ENCODE data around the gene KCTD13. TPM values are rescaled to one million over a fixed set of nuclear protein-coding genes. Genes with fewer than 3 reads are reported as not detected.

The KCTD13 gene
- total and polyA plus RNA-seq, 4 donors = 2.7 to 13.1 (median 3.7) TPM

GRCh38 chr16:29860218-29860617 lies 65.8 kb downstream of the KCTD13 start:
- no peak overlapping the region for H3K4me3 ChIP-seq (ENCODE audit: low read depth in 1 of 3, low read length in 3 of 3)
- H3K9me3 ChIP-seq (ENCODE audit: control insufficient read depth in 4 of 4, low read length in 3 of 4) = no peaks in the 10 kb centered on the region
- peaks cover 0 to 19% (median 8%) of the 10 kb centered on the region in 4 donors for H3K36me3 ChIP-seq (ENCODE audit: control insufficient read depth in 4 of 4, insufficient read depth in 3 of 4, low read depth in 1 of 4, low read length in 3 of 4)
- no peak overlapping the region for H3K27ac ChIP-seq (ENCODE audit: low read depth in 1 of 2, low read length in 2 of 2)
- WGBS = 96% methylated on average over 9 of the region's 9 CpGs
- TF ChIP-seq, protein P1, sequence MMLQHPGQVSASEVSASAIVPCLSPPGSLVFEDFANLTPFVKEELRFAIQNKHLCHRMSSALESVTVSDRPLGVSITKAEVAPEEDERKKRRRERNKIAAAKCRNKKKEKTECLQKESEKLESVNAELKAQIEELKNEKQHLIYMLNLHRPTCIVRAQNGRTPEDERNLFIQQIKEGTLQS (IDR thresholded peaks at IDR 0.05) = no peak
- no peak for TF ChIP-seq GABPA (IDR thresholded peaks at IDR 0.05 in 1 of 2, conservative IDR thresholded peaks at IDR 0.05 in 1 of 2)
- no peak for TF ChIP-seq YY1 (IDR thresholded peaks at IDR 0.05)
- H3K4me1 ChIP-seq (ENCODE audit: control insufficient read depth in 4 of 4, insufficient read depth in 4 of 4, low read length in 3 of 4) = peaks cover 7 to 36% (median 22%) of the 10 kb centered on the region in 4 donors
- no peaks in the 10 kb centered on the region for H3K27me3 ChIP-seq (ENCODE audit: control insufficient read depth in 4 of 4, insufficient read depth in 4 of 4, low read length in 3 of 4)
- DNase-seq (ENCODE audit: low spot score) = no peak
- H3K9ac ChIP-seq (ENCODE audit: low read depth in 1 of 2, low read length in 2 of 2) = no peak overlapping the region

DNA sequence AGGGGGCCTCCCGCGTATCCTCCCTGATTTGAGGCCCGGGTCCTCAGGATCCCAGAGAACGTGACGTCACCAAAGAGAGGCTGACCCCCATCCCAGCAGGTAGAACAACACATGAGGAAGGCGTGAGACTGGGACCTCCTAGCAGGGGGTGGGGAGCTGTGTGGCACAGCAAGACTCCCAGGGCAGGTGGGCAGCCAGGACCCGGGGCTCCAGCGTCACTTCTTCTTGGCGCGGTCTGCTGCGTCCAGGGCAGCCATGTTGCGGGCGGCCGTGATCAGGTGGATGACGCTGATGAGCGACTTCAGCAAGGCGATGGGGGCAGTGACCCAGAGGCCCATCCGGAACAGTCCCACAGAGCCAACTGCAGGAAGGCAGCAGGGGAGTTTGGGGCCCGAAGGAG lies 67.1 kb downstream of the KCTD13 start:
- DNase-seq (ENCODE audit: low spot score) = no peak
- Histone ChIP-seq H3K27me3 (ENCODE audit: control insufficient read depth in 4 of 4, insufficient read depth in 4 of 4, low read length in 3 of 4) (no peaks in the 10 kb centered on the region), H3K27ac (ENCODE audit: low read depth in 1 of 2, low read length in 2 of 2) (no peak overlapping the region), H3K4me3 (ENCODE audit: low read depth in 1 of 3, low read length in 3 of 3) (no peak overlapping the region), H3K36me3 (ENCODE audit: control insufficient read depth in 4 of 4, insufficient read depth in 3 of 4, low read depth in 1 of 4, low read length in 3 of 4) (peaks cover 0 to 19% (median 8%) of the 10 kb centered on the region in 4 donors), H3K9me3 (ENCODE audit: control insufficient read depth in 4 of 4, low read length in 3 of 4) (no peaks in the 10 kb centered on the region), H3K4me1 (ENCODE audit: control insufficient read depth in 4 of 4, insufficient read depth in 4 of 4, low read length in 3 of 4) (peaks cover 7 to 36% (median 22%) of the 10 kb centered on the region in 4 donors), H3K9ac (ENCODE audit: low read depth in 1 of 2, low read length in 2 of 2) (no peak overlapping the region)
- no peak for TF ChIP-seq GABPA (IDR thresholded peaks at IDR 0.05 in 1 of 2, conservative IDR thresholded peaks at IDR 0.05 in 1 of 2)
- no peak for TF ChIP-seq SP1 (IDR thresholded peaks at IDR 0.05)
- TF ChIP-seq JUND (IDR thresholded peaks at IDR 0.05) = no peak
- TF ChIP-seq FOXA1 (IDR thresholded peaks at IDR 0.05) = no peak
- no peak for TF ChIP-seq MAX (IDR thresholded peaks at IDR 0.05)
- TF ChIP-seq REST (IDR thresholded peaks at IDR 0.05) = no peak
- TF ChIP-seq TAF1 (conservative IDR thresholded peaks at IDR 0.05) = no peak
- no peak for TF ChIP-seq ZBTB33 (IDR thresholded peaks at IDR 0.05)
- TF ChIP-seq, protein P2, sequence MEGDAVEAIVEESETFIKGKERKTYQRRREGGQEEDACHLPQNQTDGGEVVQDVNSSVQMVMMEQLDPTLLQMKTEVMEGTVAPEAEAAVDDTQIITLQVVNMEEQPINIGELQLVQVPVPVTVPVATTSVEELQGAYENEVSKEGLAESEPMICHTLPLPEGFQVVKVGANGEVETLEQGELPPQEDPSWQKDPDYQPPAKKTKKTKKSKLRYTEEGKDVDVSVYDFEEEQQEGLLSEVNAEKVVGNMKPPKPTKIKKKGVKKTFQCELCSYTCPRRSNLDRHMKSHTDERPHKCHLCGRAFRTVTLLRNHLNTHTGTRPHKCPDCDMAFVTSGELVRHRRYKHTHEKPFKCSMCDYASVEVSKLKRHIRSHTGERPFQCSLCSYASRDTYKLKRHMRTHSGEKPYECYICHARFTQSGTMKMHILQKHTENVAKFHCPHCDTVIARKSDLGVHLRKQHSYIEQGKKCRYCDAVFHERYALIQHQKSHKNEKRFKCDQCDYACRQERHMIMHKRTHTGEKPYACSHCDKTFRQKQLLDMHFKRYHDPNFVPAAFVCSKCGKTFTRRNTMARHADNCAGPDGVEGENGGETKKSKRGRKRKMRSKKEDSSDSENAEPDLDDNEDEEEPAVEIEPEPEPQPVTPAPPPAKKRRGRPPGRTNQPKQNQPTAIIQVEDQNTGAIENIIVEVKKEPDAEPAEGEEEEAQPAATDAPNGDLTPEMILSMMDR (IDR thresholded peaks at IDR 0.05; ENCODE audit: low read depth, low read length, missing input control) = no peak
- TF ChIP-seq NR2F2 (IDR thresholded peaks at IDR 0.05) = no peak
- no peak for TF ChIP-seq HNF4G (IDR thresholded peaks at IDR 0.05)
- no peak for TF ChIP-seq YY1 (IDR thresholded peaks at IDR 0.05)
- no peak for TF ChIP-seq EGR1 (IDR thresholded peaks at IDR 0.05; ENCODE audit: low read depth in 2 of 2)
- no peak for TF ChIP-seq FOXA2 (IDR thresholded peaks at IDR 0.05)
- TF ChIP-seq RAD21 (IDR thresholded peaks at IDR 0.05) = no peak
- TF ChIP-seq, protein P1 (IDR thresholded peaks at IDR 0.05) = no peak
- TF ChIP-seq HNF4A (conservative IDR thresholded peaks at IDR 0.05) = no peak
- TF ChIP-seq RXRA (IDR thresholded peaks at IDR 0.05) = no peak
- 92% methylated on average over 19 of the region's 19 CpGs for WGBS
